ENCODE data around the gene TMEM18. TPM values are rescaled to one million over a fixed set of nuclear protein-coding genes. Genes with fewer than 3 reads are reported as not detected.

TMEM18 gene
- total and polyA plus RNA-seq, 11 donors, result 7.0 to 20.0 (median 10.5) TPM

DNA sequence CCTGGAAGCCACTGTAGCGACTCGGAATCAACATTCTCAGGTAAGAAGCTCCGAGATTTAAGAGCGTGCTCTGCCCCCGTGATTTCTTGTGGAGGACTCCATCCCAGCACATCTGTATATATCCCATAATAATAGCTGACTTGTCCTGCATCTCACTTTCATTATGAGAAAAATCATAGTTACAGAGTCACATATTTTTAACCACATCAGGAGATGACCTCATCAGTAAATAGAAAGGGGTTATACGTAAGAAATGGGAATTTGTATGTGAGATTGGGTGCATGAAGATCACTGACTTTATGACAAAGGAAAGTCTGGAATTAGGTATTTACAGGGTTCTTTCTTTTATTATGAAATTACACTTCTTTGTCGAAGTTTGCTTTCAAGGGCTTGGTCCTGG lies 16.4 kb upstream of the TMEM18 start:
- H3K36me3 ChIP-seq, result no peaks in the 10 kb centered on the region
- no peaks in the 10 kb centered on the region for H3K9me3 ChIP-seq
- DNase-seq (no peak), ATAC-seq (no peak)
- H3K27me3 ChIP-seq, result no peaks in the 10 kb centered on the region
- H3K27ac ChIP-seq, result no peak overlapping the region
- WGBS, 4 donors, result 85 to 92% (median 89%) methylated on average over 7 of the region's 7 CpGs
- H3K4me3 ChIP-seq, result no peak overlapping the region
- H3K4me1 ChIP-seq, result peaks cover 0 to 14% (median 0%) of the 10 kb centered on the region in 12 donors
- intact Hi-C loops (cut with DNase I), result no loop called here
- TF ChIP-seq POLR2A (IDR thresholded peaks at IDR 0.05), result no peak
- TF ChIP-seq, protein P1, sequence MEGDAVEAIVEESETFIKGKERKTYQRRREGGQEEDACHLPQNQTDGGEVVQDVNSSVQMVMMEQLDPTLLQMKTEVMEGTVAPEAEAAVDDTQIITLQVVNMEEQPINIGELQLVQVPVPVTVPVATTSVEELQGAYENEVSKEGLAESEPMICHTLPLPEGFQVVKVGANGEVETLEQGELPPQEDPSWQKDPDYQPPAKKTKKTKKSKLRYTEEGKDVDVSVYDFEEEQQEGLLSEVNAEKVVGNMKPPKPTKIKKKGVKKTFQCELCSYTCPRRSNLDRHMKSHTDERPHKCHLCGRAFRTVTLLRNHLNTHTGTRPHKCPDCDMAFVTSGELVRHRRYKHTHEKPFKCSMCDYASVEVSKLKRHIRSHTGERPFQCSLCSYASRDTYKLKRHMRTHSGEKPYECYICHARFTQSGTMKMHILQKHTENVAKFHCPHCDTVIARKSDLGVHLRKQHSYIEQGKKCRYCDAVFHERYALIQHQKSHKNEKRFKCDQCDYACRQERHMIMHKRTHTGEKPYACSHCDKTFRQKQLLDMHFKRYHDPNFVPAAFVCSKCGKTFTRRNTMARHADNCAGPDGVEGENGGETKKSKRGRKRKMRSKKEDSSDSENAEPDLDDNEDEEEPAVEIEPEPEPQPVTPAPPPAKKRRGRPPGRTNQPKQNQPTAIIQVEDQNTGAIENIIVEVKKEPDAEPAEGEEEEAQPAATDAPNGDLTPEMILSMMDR (IDR thresholded peaks at IDR 0.05), result no peak

DNA sequence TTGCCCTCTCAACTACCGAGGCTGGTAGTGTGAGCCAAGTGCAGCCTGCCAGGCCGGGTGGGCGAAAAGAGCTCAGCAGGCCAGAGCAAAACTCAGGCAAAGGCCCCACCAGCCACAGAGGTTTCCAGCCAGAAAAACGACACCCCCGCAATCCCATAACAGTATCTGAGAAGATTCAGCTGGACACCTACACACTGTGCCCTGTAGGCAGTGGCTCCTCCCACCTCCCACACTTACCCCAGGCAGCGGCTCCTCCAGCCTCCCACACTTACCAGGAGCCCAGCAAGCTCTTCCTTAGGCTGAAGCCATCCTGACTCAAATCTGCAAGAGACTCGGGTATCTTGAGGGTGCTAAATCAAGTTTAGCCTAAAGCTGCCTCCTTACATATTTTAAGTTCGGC lies 15.6 kb upstream of the TMEM18 start:
- no peak for DNase-seq
- TF ChIP-seq, protein P1 (IDR thresholded peaks at IDR 0.05), result no peak
- no peak for TF ChIP-seq POLR2A (IDR thresholded peaks at IDR 0.05)
- peak in 1 of 4 donors; percentile 51 for ATAC-seq
- peaks cover 0 to under 1% (median 0%) of the 10 kb centered on the region in 9 donors for H3K27me3 ChIP-seq
- H3K9me3 ChIP-seq, result no peaks in the 10 kb centered on the region
- 76 to 84% (median 82%) methylated on average over 8 of the region's 8 CpGs for WGBS, 4 donors
- no peaks in the 10 kb centered on the region for H3K36me3 ChIP-seq
- no peak overlapping the region for H3K27ac ChIP-seq
- H3K4me1 ChIP-seq, result peaks cover 0 to 14% (median 0%) of the 10 kb centered on the region in 12 donors
- intact Hi-C loops (cut with DNase I), result no loop called here
- no peak overlapping the region for H3K4me3 ChIP-seq

DNA sequence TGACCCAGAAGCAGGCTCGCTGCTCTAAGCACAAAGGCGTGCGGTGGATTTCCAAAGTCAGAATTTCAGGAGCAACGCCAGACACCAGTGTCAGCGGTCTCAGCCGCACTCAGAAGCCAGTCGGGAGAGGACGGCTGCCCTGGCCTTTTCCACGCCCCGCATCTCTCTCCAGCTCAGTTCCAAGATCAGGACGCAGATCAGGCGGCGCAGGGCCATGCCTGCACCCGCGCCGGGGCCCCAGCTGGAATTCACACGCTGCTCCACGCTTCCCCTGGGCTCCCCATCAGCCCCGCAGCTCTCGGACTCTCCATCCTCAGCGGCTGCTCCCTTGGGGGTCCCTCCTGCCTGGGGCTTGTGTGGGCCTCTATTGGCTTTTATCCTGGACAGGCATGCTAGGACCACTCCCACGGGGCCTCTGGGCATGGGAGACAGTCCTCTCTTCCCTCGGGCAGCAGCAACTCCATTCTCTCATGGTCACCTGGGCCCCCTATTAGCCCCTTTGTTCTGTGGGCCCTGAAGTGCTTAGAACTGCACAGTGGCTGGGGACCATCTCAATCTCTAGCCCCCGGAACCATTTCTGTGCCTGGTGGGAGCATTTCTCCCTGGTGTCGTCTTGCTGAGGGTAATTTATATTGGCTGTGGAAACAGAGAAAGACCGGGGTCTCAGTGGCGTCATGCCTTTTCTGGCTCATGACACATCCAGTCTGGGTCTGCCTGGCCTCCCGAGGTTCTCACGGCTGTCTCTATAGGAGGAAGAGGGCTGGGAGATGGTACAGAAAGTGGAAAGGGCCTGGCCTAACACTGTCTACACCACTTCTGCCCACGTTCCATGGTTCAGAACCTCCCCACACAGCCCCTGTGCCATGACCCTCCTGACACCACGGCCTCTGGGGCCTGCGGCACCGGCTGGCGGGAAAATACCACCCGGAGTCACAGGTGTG lies 14.9 kb upstream of the TMEM18 start:
- ATAC-seq (peak in 1 of 4 donors; percentile 33), DNase-seq (no peak)
- Histone ChIP-seq H3K27ac (no peak overlapping the region), H3K27me3 (peaks cover 0 to 3% (median 0%) of the 10 kb centered on the region in 9 donors), H3K36me3 (no peaks in the 10 kb centered on the region), H3K4me3 (no peak overlapping the region), H3K4me1 (peaks cover 0 to 14% (median 0%) of the 10 kb centered on the region in 12 donors), H3K9me3 (no peaks in the 10 kb centered on the region)
- intact Hi-C loops (cut with DNase I), result no loop called here
- 80 to 92% (median 82%) methylated on average over 32 to 35 of the region's 35 CpGs for WGBS, 4 donors
- TF ChIP-seq POLR2A (IDR thresholded peaks at IDR 0.05), result no peak
- TF ChIP-seq, protein P1 (IDR thresholded peaks at IDR 0.05), result no peak

DNA sequence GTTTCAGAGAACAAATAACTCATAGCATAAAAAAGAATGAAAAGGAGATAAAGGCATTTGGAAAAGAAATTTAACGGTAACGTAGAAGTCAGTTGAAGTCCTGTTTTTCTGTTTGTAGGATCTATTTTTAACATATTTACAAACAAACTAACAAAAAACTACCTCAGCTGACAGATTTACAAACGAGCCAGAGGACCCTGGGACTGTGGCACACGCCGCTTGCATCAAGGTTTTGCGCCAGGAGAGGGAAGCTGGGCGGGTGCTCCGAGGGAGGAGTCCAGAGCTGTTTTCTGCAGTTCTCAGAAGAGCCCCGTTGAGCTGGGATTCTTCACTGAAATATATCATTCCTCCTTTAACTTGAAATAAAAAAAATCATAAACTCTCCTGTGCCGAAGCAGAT lies 13.6 kb upstream of the TMEM18 start:
- H3K9me3 ChIP-seq, result peaks cover 0 to 3% (median 0%) of the 10 kb centered on the region in 12 donors
- no peak overlapping the region for H3K27ac ChIP-seq
- no peak for ATAC-seq
- whole genome bisulfite sequencing, 4 donors, result 81 to 82% (median 82%) methylated on average over 10 of the region's 10 CpGs
- no peak overlapping the region for H3K4me3 ChIP-seq
- peaks cover 0 to 3% (median 0%) of the 10 kb centered on the region in 9 donors for H3K27me3 ChIP-seq
- intact Hi-C loops (cut with DNase I), result no loop called here
- H3K36me3 ChIP-seq, result no peaks in the 10 kb centered on the region
- DNase-seq, result no peak
- peaks cover 0 to 14% (median 0%) of the 10 kb centered on the region in 12 donors for H3K4me1 ChIP-seq
- TF ChIP-seq, protein P1 (IDR thresholded peaks at IDR 0.05), result no peak
- no peak for TF ChIP-seq POLR2A (IDR thresholded peaks at IDR 0.05)

Measured in heart left ventricle (tissue), 16 donors.